ENCODE data around the gene METTL16. TPM values are rescaled to one million over a fixed set of nuclear protein-coding genes. Genes with fewer than 3 reads are reported as not detected.

METTL16 gene
- total RNA-seq, 1 donor from 2014 or later = 39.3 TPM

- no peaks in the 10 kb centered on the region for H3K27me3 Mint-ChIP-seq
- H3K4me3 Mint-ChIP-seq = no peak overlapping the region
- no peak for DNase-seq (ENCODE audit: extremely low spot score, unreplicated experiment)
- peaks cover 7% of the 10 kb centered on the region for H3K36me3 Mint-ChIP-seq
- TF ChIP-seq, protein P1, sequence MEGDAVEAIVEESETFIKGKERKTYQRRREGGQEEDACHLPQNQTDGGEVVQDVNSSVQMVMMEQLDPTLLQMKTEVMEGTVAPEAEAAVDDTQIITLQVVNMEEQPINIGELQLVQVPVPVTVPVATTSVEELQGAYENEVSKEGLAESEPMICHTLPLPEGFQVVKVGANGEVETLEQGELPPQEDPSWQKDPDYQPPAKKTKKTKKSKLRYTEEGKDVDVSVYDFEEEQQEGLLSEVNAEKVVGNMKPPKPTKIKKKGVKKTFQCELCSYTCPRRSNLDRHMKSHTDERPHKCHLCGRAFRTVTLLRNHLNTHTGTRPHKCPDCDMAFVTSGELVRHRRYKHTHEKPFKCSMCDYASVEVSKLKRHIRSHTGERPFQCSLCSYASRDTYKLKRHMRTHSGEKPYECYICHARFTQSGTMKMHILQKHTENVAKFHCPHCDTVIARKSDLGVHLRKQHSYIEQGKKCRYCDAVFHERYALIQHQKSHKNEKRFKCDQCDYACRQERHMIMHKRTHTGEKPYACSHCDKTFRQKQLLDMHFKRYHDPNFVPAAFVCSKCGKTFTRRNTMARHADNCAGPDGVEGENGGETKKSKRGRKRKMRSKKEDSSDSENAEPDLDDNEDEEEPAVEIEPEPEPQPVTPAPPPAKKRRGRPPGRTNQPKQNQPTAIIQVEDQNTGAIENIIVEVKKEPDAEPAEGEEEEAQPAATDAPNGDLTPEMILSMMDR (conservative IDR thresholded peaks at IDR 0.05) = no peak
- no peak overlapping the region for H3K27ac Mint-ChIP-seq
- no peaks in the 10 kb centered on the region for H3K9me3 Mint-ChIP-seq
- H3K4me1 Mint-ChIP-seq (ENCODE audit: unreplicated experiment) = peaks cover 13% of the 10 kb centered on the region
These were observed 29.5 kb downstream of the METTL16 start for GRCh38 chr17:2482218-2482617.

DNA sequence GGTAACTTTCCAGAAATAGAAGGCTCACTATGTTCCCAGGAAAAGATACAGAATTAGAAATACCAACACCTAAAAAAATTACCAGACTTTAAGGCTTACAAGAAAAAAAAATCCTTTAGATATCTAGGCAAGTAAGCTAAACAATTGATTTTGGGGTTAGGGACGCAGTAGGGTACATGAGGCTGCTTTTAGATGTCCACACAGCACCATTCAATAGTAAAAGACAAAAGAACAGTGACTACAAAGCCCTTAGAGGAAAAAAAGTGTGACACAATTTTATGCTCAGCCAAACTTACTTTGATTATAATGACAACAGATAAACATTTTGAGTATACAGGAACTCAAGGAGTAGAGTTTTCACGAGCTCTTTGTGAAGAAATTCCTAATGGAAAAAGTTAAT is 29.9 kb downstream of the METTL16 start:
- Mint-ChIP-seq H3K9me3 (no peaks in the 10 kb centered on the region), H3K4me3 (no peak overlapping the region), H3K36me3 (peaks cover 5% of the 10 kb centered on the region), H3K27me3 (no peaks in the 10 kb centered on the region), H3K4me1 (ENCODE audit: unreplicated experiment) (peaks cover 10% of the 10 kb centered on the region), H3K27ac (no peak overlapping the region)
- no peak for DNase-seq (ENCODE audit: extremely low spot score, unreplicated experiment)
- TF ChIP-seq, protein P1 (conservative IDR thresholded peaks at IDR 0.05) = no peak

- H3K27ac Mint-ChIP-seq = no peak overlapping the region
- DNase-seq (ENCODE audit: extremely low spot score, unreplicated experiment) = no peak
These were observed 33.2 kb downstream of the METTL16 start for GRCh38 chr17:2478458-2478857.

DNA sequence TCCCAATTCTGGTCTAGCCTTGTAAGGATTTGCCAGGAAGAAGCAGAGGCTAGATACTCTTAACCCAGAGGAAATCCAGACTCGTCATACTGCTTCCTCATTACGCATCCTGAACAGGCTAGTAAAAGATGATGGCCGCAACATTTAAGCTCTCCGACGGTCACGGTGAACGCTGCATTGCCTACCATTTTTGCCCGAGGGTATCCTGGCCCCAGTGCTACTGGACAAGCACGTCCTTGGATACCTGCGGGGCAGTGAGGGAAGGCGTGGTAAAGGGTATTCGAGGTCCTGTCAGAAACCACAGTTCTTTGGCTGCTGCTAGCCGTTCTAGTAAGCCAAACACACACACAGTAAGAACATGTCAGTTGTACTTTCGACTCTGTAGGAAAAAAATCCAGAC is 36.6 kb downstream of the METTL16 start:
- no peaks in the 10 kb centered on the region for H3K9me3 Mint-ChIP-seq
- H3K27ac Mint-ChIP-seq = no peak overlapping the region
- no peak overlapping the region for H3K4me3 Mint-ChIP-seq
- TF ChIP-seq, protein P1 (conservative IDR thresholded peaks at IDR 0.05) = no peak
- DNase-seq (ENCODE audit: extremely low spot score, unreplicated experiment) = no peak
- H3K4me1 Mint-ChIP-seq (ENCODE audit: unreplicated experiment) = no peaks in the 10 kb centered on the region
- peaks cover 26% of the 10 kb centered on the region for H3K36me3 Mint-ChIP-seq
- H3K27me3 Mint-ChIP-seq = no peaks in the 10 kb centered on the region

More at GRCh38 chr17:2478458-2478857, 33.2 kb downstream of the METTL16 start:
- Mint-ChIP-seq H3K4me1 (ENCODE audit: unreplicated experiment) (no peaks in the 10 kb centered on the region), H3K27me3 (no peaks in the 10 kb centered on the region), H3K4me3 (no peak overlapping the region), H3K9me3 (no peaks in the 10 kb centered on the region), H3K36me3 (peaks cover 21% of the 10 kb centered on the region)
- TF ChIP-seq, protein P1 (conservative IDR thresholded peaks at IDR 0.05) = no peak

- Mint-ChIP-seq H3K9me3 (no peaks in the 10 kb centered on the region), H3K27ac (no peak overlapping the region), H3K4me3 (no peak overlapping the region), H3K36me3 (peaks cover 31% of the 10 kb centered on the region), H3K27me3 (no peaks in the 10 kb centered on the region), H3K4me1 (ENCODE audit: unreplicated experiment) (no peaks in the 10 kb centered on the region)
- DNase-seq (ENCODE audit: extremely low spot score, unreplicated experiment) = no peak
- TF ChIP-seq, protein P1 (conservative IDR thresholded peaks at IDR 0.05) = peak; percentile 54
These were observed 37.3 kb downstream of the METTL16 start for GRCh38 chr17:2474371-2474770.

DNA sequence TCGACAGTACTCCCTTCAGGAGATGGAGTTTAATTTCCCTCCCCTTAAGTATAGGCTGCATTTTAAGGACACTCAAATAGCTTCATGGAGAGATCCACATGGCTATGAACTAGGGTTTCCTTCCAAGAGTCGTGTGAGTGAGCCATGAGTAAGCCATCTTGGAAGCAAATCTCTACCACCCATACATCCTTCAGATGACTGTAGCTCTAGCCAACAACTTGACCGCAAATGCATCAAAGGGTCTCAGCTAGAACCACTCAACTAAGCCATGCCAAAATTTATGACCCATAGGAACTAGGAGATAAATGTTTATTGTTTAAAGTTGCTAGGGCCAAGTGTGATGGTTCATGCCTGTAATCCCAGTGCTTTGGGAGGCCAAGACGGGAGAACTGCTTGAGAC is 43.4 kb downstream of the METTL16 start:
- H3K9me3 Mint-ChIP-seq = no peaks in the 10 kb centered on the region
- H3K27ac Mint-ChIP-seq = no peak overlapping the region
- H3K36me3 Mint-ChIP-seq = peaks cover 32% of the 10 kb centered on the region
- TF ChIP-seq, protein P1 (conservative IDR thresholded peaks at IDR 0.05) = no peak
- H3K27me3 Mint-ChIP-seq = no peaks in the 10 kb centered on the region
- H3K4me3 Mint-ChIP-seq = no peak overlapping the region
- no peak for DNase-seq (ENCODE audit: extremely low spot score, unreplicated experiment)
- no peaks in the 10 kb centered on the region for H3K4me1 Mint-ChIP-seq (ENCODE audit: unreplicated experiment)
